NCI-H748 (cell line): ENCODE results near the gene ACSS1.

Experiments
- DNase-seq: peaks from one replicate; lab custom pipeline; 2025; ENCODE audit not compliant: unreplicated experiment; lab: John Stamatoyannopoulos, UW

The ACSS1 gene

DNA sequence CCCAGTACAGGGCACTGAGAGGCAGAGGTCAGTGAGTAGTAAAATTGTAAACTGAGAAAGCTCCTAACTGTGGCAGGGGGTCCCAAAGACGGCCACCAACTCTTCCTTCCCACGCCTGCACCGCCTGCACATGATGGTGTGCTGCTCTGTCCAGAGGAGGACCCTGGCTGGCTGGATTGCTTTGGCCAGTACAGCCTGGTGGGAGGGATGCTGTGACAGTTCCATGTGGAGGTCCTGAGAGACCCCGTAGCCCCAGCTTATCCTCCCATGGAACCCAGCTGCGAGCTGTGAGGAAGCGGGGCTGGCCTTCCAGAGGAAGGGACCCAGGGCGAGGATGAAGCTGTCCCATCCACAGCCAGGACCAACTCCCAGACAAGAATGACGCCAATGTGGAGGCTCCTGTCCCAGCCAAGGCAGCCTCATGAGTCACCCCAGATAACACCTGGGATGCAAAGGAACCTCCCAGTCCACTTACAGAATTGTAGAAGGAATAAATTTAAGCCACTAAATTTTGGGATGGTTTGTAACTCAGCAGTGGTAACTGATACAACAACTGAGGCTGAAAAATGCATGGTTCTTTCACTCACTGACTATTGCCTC lies 2.0 kb upstream of the ACSS1 start:
- no peak for DNase-seq

DNA sequence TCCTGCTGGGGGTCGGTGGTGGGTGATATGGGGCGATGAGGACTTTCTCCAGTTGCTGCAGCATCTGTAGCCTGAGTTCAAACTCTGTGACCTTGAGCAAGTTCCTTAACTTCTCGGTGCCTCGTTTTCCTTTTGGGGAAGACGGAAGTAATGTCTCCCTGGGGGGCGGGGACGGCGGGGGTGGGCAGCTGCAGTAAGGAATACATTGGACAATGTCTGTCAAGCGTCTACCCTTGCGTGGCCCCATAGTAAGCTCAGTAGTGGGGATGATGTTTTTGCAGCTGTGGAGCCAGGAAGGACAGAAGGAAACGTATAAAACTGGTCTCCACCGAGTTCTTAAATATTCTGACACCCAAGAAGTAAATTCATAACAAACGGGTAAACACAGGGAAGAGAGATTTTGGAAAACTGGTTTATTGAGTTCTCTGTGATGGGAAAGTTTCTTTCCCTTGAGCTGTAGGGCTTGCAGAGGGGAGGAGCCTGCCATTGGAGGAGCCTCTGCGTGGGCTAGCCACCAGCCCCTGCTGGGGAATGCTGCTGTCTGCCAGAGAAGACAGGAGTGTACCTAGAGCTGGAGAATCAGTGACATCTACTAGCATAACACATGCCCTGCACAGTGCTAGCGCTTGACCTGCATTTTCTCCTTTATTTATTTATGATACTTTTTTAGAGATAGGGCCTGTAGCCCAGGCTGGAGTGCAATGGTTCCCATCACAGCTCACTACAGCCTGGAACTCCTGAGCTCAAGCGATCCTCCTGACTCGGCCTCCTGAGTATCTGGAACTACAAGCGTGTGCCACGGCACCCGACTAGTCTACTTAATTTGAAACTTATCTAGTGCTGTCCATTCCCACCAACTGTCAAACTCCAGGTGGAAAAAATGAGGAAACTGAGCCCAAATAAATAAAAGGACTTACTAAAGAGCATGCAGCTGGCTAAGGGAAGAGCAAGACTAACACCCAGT lies 1.2 kb upstream of the ACSS1 start:
- DNase-seq: peak; percentile 32

DNA sequence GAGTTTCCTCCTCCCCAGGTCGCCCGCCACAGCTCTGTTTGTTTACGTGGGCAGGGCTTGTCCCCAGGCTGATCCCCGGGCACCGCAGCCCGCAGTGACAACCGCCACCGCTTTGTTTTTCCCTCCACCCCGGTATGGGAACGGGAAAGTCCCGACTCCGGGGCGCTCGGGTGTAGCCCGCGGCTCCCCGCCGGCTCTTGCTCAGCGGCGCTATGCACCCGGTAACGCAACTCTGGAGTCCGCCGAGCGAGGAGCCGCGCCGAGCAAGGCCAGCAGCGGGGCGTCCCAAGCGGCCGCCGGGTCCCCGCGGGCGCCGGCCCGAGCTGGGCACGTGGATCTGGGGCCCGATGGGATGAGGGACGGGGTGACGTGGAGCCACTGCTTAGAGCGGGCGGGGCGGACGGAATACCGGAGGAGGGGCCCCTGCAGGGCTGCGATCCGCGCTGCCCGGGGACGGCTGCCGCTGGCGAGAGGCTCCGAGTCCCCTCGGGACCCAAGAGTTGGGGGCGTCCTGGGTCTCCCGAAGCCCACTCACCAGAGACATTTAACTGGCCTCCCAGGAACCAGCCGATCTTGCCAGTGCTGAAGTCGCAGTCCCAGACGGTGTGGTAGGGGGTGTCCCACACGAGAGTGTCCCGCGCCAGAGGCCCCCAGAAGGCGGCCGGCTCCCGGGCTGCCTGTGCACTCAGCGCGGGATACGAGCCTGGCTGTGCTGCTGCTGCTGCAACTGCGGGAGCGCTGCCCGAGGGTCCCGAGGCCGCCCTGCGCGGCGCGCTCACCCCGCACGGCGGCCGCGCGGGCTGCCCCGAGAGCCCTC lies 497 bp downstream of the ACSS1 start:
- peak; percentile 65 for DNase-seq

DNA sequence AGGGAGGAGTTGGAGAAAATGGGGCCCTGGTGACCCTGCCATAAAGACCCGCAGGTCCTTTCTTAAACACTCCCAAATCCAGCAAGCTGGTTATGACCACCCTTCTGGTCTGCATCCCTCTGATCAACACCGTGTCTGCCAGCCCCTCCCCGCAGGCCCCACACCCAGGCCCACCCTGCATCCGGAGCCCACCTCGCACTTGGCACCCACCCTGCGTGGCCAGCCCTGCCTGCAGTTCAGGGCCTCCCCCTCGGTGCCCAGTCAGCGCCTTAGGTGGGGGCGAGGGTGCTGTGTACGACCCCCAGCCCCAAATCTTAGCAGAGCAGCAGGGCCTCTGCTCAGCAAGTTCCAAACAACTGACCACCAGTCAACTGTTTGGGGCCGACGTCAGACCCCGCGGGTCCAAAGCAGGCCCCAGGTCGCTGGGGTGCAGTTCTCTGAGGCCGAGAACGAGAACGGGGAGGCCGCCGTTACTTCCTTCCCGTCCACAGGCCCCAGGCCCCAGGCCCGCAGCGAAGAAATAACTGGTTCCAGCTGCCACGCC lies 1.2 kb downstream of the ACSS1 start:
- no peak for DNase-seq

DNA sequence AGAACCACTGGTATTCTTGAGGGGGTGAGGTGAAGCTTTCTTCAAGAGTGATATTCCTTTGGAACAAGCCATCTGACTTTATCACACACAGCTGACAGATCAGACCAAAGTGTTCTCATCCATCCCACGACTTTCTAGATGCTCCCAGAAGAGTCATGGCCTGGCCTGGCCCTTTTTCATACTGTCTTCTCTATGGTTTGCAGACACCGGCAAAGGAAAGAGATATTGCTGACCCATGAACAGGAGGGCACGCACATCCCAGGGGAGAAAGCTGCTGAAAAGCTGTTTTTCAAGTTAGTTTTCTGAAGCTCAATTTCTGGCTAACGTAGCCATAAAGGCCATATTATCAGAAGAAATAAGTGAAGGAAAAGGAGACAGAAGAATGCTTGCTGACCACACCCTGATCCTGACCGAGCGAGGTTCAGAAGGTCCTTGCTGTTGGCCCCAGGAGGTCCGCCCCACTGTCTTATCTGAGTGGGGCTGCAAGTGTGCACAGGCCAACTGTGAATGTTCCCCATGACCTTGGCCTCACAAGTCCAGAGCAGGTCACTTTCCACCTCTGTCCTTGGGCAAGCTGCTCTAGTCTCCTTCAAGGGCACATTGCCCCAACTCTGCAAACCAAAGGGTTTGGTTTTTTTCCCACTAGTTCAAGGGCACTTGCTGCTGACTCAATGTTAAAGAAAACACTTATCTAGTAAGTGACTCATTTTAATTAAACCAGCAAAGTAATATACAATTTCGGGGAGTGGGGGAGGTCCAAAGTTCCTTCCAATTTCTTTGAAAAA lies 2.0 kb downstream of the ACSS1 start:
- DNase-seq: no peak

DNA sequence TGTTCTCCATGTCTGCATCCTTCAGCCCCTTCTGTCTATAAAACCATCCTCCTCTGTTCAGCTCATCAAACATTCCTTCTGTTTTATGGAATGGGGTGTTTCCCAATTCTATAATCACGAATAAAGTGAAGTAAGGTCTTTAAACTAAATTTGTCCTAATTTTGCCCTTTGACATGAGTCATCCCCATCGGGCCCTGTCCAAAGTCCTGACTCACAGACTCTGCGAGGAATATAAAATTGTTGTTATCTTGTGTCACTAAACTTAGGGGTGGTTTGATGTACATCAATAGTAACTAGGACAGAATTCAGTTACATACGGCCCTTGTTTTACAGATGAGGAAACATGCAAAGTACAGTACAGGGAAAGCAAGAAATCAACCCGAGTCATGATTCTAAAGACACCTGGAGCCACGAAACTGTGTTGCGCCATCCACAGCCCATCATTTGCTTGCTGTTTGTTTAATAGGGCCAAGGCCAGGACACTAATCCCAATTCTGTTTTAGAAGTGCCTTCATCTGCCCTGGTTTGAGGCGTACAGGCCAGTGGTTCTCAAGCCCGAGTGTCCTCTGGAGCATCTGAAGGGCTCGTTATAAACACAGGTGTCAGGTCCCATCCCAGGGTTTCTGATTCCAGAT lies 2.8 kb downstream of the ACSS1 start:
- DNase-seq: no peak

DNA sequence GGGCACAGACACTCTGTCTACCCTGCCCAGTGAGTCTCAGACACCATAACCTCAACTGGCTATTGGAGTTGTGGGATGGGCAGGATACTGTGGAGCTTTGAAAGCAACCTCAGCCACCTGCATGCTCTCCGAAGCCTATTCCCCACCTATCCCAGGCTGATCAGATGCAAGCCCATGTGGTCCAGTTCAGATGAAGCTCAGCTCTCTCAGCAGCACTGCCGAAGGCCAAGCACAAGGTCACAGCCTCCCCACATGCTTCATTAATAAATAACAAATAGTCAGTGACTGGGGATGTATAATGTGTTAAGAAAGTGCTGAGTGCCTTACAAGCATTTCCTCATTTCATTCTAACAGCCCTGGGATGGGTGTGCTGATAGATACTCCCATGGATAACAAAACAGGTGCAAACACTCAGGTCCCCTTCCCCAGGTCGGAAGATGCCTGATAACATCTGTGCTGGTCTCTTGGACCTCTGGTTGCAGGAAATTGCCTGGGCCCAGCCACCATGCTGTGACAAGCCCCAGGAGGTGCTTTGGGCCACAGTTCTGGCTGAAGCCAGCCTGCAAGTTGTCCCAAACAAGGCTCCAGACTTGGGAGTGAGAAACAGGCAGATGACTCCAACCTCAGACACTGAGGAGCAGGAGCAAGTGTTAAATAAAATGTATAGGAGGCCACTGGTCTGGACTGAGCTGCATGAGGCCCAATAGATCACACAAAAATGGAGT lies 3.7 kb downstream of the ACSS1 start:
- no peak for DNase-seq

DNA sequence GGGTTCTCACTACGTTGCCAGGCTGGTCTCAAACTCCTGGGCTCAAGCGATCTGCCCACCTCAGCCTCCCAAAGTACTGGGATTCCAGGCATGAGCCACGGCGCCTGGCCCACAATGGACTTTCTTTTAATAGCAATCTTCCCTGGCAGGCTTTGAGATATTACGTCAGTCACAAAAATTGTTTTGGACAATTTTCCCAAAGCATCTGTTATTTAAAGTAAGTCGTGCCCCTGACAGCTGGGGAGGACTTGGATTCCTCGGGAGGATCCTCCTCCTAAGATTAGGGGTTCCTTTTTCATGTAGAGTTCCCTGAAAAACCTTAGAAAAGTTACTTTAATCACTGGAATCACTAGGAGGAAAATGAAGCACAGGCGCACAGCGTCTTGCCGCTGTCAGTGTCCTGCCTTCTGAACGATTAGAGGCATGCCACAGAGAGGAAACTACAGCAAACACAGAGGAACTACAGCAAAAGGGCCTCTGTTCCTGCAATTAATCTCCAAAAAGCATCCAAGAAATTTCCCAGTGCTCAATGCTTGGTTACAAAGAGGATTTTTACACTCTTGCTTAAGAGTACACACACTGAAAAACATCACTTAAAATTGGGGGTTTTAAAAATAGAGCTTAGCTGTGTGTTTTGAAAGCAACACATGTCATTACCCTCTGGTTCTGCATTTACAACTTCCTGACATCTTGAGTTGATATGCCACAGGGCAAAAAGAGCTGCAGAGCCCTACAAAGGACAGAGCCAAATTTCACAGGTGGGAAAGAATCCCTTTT lies 4.5 kb downstream of the ACSS1 start:
- DNase-seq: no peak

DNA sequence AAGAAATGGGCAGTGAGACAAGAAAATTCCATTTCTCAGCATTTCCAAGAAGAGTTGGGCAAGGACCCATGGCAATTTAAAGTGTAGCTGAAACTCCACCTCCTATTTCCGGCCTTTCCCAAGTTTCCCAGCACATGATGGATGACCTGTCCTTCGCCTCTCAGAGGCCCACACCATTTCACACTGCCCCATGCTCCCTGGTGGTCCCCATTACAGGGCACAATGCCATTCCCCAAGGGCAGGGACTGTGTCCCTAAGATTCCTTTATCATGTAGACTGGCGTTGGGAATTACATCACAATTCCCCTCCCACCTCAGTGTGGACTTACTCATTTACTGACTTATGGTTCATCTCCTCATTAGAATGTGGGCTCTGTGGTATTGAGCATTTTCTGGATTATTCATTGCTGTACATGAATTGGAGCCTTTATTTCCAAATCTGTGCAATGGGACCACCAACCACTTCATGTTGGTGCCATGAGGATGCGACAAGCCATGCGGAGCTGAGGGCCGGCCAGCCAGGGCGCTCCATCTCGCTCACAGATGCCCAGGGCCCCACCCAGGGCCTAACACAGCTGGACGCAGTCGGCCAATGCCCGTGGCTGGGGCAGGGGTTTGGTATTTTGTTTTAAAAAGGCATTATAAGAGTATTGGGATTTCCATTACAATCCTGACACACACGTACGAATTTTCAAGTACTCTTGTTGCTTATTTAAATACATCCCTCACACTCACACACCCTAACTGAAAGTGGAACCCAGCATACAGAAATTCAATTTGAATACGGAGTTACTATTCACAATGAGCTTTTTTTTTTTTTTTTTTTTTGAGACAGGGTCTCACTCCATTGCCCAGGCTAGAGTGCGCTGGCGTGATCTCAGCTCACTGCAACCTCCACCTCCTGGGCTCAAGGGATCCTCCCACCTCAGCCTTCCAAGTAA lies 5.4 kb downstream of the ACSS1 start:
- DNase-seq: no peak

DNA sequence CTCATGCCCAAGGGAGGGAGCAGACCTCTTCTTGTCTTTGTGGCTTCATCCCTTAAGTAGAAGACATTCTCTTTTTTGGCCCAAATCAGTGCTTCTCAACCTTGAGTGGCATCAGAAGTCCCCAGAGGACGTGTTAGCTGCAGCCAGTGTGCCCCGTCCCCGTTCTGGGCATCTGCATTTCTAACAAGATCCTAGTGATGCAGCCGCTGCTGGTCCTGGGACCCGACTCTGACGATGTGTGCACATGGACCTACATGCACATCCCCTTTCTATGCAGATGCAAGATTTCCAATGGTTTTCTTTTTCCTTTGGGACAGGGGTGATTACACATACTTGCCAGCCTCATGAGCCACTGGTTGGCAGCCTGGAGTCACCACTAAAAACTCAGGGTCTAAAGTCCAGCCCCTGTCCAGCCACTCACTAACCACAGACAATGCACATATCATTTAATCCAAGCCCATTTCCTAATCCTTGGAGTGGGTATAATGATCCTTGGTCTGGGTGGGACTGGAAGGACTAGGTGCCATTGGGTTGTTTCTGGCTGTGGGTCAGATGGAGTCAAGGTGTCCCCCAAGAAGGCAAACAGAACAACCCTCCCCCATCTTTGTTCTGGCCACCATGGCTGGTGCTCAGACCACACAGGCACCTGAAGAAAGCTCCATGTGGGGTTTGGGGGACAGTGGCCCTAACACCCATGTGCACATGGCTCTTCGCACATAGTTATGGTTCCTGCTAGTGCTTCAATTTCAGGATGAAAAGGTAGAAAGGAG lies 6.4 kb downstream of the ACSS1 start:
- DNase-seq: no peak

DNA sequence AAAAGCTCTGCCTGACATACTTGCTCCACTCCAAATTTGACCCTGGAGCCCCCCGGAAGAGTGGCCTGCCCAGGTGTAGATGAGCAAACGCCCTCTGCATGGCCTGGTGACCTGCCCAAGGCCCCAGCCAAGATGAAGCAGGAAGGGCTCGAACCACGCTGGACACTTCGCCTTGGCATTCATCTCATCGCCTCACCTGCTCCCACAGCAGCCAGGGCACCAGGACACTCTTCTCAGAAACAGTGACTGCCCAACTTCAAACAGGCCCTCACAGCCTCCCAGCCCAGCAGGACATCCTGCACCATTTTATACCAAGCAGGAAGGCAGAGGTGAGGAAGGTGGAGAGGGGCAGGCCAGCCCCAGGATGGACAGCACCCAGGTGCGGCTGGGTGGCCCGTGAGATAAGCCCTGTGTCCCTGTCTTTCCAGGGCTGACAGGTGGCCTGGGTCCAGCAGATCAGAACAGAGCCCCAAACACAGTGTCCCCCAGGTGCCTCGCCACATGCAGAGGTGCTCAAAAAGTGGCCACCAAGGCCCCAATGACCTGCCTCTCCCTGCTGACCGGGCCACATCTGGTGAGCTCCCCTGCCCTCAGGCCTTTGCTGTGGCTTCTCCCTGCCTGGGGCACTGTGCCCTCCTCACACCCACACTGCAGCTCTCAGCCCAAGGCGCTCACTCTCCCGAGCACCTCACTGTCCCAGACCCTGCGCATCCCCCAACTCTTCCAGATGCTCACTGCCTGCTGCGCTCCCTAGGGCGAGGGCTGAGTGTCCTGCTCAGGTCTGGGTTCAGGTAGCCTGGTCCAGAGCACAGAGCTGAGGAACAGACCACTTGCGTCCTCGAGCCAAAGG lies 7.2 kb downstream of the ACSS1 start:
- no peak for DNase-seq

DNA sequence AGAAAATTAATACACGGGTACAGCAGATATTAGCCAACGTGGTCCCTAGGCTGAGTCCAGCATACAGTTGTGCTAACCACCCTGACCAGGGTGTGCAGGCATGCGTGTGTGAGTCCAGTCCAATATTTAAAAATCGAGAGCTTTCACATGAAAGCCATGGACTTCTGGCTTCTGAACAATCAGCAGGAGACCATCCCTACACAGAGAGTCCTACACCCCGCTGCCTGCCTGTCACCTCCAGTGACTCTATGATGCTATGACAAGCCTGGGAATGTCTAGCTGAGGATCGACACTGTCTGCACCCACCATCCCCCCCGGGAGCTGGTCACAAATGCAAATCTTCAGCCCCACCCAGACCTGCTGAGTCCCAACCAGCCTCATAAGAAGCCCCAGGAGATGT lies 7.9 kb downstream of the ACSS1 start:
- DNase-seq: no peak

DNA sequence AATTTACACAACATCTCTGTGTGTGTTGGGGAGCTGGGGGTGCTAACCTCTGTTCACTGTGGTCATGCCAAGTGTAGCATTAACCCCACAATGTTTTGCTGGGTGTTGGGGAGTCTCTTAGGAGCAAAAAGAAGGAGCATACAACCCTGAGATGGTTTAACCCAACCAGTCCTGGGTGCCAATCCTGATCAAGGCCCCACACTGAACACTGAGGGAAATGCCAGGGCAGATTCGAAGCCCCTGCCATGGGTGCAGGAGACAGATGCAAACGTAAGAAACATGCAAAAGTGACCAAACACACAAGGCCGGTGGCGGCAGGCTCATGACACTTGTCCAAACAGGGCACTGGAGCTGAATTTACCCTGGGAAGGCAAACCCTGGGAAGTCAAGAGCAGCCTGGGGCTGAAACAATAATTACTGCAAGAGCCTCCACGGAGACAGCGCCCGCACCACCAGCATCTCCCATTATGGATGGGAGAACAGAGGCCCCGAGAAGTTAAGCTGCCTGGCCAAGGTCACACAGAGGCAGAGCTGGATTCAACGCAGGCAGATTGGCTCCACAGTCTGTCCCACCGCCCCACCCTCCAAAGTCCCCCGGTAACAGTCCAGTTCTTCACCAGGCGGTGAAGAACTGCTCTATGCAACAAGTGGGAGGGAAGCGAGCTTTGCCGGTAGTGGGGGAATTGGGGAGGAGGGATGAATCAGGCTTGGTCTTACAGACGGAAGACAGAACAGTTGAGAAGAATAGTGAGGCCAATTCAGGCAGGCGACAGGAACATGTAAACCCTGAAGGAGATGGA lies 8.5 kb downstream of the ACSS1 start:
- DNase-seq: no peak

DNA sequence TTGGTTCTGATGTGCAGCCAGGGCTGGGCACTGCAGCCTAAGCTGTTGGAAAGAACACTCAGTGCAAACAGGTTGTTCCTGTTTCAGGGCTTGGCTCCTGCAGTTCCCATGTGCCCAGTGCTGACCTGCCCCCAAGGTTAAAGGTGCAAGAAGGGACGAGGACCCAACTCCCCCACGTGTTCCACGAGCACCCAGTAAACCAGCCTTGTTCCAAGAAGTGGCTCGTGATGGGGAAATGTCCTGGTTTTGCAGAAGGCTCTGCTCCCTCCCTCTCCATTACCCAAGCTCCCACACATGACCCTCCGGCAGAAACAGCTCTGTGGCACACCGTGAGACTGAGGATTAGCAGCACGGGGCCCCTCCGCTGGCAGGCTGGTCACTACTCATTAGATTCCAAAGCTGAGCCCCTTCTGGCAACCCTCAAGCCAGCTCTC lies 9.4 kb downstream of the ACSS1 start:
- DNase-seq: no peak

DNA sequence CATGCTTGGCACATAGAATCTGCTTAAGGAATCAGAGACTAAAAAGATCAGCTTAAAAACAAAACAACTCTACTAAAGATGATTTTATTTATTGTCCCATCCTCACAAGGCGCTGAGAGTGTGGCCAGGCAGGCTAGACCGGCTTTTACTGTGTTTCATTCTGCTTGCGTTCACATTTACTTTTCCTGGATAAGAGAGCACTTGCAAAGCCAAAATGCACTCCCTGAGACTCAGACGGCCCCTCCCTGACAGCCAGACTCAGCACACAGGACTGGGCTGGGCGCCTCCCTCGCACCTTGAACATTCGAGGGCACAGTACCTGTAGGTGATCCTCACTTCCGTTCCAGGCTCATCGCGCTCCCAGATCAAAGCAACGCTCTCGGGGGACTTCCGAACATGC lies 10.2 kb downstream of the ACSS1 start:
- no peak for DNase-seq
